Hematopoietic multipotent progenitor cell treated with erythropoietin and hydrocortisone succinate and interleukin-3 and kit ligand, for 8 days (in vitro differentiated cells): ENCODE measurements around the gene GALE.
"Not testable (repeated sequence)": the region's sequence is repeated elsewhere in the genome, so short reads cannot be mapped to it uniquely, and the experiment has no call there.

Experiments
- DNase-seq: peaks from one replicate; pipeline ENCODE4 v3.0.0-alpha.2; 2015

Gene GALE

DNA sequence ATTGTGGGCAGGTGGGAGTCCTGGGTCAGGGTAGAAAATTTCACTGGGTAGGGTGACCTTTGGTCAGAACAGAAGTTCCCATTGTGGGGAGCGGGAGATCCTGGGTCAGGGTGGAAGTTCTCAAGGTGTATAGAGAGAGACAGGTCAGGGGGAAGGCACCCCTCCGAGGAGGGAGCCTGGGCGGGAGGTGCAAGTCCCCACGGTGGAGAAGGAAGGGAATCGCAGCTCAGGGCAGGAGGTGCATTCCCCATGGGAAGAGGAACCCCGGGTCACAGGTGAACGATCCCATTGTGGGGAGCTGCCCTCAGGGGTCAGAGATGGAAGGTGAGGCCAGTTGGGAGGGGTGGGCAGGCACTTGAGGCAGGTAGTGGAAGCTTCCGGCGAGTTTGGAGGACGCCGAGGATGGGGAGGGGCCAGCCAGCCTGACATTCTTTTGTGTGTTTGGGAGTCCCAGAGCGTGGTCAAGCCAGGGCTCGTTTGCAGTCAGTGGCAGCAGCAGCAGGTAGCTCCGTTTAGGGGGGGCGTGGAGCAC, 9.0 kb downstream of the GALE start:
- DNase-seq, result no peak

DNA sequence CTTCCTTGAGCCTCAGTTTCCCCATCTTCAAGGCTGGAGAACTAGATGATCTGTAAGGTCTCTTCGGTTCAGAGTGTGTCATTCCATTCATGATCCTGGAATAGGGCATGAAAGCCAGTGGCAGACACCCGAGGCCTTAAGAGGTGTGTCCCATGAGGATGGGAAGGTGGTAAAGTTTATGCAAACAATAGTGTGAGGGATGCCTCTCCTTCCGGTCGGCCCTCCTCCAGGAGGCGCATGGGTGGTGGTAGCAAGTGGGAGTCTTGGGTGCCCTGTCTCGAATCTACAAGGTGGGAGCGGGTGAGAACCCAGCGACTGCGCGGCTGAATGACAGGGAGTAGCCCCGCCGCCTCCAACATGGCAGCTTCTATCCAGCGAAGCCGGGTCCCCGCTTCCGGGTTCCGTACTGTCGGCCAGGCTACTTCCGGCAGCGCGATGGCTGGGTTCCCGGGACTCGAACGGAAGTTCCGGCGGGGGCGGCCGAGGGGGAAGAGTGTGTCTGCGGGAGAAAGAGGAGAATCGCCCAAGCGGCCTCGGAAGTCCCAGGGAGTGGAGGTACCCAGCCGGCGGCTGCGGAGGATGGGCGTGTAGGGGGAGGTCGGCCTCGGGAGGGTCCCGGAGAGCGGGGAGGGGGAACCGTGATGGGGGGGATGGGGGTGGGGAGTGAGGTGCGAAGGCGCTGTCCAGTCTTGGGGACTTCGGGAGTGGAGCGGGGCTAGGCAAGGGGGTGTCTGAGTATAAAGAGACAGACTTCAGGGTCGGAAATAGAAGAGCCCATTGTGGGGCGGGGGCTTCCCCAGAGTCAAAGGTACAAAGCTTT, 9.6 kb downstream of the GALE start, which contains the start of gene LYPLA2:
TSS of gene LYPLA2 (plus strand) at position 450 of the 820 bp plus-strand sequence. CDS start 1,538 bp downstream, outside the sequence.
- DNase-seq, result peak; percentile 91

DNA sequence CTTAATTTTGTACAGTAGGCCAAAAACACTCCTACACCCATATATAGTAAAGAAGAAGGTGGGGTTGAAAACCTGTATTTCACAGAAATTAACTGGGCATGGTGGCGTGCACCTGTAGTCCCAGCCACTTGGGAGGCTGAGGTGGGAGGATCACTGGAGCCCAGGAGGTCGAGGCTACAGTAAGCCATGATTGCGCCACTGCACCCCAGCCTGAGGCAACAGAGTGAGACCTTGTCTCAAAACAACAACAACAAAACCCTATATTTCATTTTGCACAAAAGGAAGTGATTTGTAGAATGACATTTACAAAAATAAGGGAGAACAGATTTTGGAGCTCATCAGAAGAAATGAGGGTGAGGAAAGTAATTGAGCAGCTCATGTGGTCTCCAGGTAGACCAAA, 11.9 kb downstream of the GALE start:
- DNase-seq, result no peak

DNA sequence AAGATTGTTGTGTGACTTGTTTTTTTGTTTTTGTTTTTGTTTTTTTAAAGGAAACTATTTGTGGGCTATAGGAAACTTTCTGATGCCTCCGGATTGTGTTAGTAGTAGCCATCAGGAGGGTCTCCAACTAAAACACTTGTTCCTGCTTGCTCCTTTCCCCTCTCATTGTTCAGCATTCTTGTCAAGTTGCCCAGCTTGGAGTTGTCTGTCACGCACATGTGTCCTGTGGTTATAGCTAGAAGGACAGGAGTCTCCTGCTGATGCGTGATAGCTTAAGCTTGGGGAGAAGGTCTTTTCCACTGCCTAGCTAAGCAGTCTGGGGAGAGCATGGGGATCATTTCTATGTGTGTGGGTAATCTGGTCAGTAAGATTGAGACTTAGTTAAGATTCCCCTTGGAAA, 12.9 kb downstream of the GALE start:
- DNase-seq, result peak; percentile 50

DNA sequence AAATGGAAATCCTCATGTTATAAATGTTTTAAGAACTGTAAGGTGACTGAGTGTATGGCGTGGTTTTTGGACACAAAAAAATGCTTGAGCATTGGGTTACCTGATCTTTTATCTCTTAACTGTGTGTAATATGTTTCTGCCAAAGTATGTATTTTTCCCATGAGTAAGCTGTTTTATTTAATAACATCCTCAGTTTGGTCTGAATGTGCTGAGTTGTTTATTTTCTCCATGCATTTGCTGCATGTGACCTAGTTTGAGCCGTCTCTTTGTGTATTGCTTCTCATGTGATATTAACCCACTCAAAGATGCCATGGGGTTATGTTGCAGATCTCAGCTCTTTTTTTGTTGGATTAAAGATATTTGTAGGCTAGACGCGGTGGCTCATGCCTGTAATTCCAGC, 15.7 kb downstream of the GALE start:
- DNase-seq, result no peak

DNA sequence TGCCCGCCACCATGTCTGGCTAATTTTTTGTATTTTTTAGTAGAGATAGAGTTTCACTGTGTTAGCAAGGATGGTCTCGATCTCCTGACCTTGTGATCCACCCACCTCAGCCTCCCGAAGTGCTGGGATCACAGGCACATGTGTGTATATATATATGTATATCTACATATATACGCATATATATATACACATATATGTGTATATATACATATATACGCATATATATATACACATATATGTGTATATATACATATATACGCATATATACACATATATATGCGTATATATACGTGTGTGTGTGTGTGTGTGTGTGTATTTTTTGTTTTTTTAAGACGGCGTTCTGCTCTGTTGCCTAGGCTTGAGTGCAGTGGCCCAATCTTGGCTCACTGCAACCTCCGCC, 17.4 kb downstream of the GALE start:
- not testable (repeated sequence) for DNase-seq

DNA sequence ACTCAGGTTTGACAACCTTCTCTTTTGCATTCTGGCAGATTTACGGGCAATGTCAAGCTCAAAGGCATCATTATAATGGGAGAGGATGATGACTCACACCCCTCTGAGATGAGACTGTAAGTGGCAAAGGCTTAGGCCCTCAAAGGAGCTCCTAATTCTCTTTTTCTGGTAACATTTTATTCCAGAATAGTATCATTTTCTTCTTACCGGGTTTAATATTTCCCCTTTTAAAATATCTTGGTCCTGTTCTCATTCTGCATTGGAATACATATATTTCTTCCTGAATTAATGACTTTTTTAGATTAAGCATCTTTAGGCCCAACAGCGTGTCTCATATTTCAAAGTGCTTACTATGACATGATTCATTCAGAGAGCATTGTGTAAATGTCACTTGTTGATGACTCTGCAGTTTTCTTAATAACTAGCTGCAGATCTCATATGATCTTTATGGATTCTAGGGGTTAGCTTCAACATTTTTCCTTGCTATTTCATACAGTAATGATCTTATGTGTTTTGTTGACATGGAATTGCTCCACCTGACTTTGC, 20.7 kb downstream of the GALE start:
- DNase-seq, result no peak

DNA sequence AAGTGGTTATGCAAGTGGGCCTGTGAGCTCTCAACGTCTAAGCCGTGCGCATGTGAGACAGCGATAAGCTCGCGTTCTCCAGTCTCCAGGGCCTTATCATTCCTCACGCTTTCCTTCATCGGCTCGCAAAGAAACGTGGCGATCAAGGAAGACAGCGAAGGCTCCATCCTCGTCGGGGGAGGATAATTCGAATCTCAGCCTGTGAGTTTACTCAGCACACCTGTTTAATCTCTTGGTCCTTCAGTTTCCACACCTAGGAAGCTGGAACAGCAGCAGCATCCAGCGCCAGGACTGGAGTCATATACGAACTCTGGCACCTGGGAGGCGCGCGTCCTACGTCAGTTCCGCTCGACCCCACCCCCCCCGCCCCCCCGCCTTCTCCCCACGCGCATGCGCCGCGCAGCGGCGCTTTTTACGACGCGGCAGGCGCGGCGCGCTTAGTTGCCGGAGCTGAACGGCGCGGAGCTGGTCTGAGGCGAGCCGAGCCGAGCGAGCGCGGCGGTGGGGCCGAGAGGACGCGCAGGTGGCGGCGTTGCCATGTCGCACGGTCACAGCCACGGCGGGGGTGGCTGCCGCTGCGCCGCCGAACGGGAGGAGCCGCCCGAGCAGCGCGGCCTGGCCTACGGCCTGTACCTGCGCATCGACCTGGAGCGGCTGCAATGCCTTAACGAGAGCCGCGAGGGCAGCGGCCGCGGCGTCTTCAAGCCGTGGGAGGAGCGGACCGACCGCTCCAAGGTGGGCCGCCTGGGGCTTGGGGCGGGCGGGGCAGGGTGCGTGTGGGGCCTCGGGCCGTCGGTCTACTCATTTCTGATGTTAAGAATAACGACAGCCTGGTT, 22.4 kb downstream of the GALE start, which contains the start of gene PITHD1:
TSS of gene PITHD1 (plus strand) at position 440 of the 836 bp plus-strand sequence. CDS start at position 538, 98 bp downstream.
- DNase-seq, result peak; percentile 99

DNA sequence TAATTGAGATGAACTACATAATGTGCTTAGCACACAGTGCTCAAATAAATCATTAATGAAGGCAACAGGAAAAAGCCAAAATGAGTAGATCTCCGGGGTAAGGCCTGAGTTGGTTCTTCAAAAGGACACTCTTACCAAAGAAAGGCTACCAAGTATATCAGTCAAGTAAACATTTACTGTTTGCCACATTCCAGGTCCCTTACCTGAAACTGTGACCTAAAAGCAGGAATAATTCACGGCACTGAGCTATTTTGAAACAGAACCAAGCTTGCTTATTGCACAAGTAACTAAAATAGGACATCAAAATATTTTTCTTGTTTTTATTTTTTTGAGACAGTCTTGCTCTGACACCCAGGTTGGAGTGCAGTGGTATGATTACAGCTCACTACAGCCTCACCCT, 24.3 kb downstream of the GALE start:
- DNase-seq, result no peak

DNA sequence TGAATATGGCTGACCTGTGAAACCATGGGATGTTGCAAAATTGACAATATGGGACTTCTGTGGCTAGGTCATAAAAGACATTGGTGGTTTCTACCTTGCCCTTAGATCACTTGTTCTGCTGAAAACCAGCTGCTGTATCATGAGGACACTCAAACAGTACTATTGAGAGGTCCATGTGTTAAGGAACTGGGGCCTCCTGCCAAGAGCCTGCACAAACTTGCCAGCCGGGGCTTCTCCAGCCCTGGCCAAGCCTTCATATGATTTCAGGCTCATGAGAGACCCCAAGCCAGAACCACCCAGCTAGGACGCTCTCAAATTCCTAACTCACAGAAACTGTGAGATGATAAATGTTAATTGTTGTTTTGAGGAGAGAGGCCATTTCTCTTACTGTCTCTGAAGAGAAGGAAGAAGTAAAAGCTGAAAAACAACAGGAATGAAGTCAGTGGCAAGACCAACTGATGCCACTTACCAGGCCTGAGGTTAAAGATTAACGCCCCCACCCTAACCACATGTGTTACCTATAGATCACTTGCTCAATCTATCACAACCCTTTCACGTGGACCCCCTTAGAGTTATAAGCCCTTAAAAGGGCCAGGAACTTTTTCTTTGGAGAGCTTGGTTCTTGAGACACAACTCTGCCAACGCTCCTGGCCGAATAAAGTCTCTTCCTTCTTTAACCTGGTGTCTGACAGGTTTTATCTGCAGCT, 26.2 kb downstream of the GALE start:
- peak; percentile 54 for DNase-seq

DNA sequence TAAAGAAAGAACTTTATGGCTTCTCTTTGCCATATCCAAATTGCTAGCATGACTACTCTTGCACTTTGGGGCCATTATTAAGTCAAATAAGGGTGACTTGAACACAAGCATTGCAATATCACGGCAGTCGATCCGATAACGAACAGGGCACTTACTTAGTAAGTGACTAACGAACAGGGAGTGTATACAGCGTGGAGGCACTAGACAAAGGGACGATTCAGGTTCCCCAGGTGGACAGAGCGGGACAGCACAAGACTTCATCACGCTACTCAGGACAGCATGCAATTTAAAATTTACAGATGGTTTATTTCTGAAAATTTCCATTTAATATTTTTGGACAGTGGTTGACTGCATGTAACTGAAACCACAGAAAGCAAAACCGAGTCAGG, 27.7 kb downstream of the GALE start:
- no peak for DNase-seq

DNA sequence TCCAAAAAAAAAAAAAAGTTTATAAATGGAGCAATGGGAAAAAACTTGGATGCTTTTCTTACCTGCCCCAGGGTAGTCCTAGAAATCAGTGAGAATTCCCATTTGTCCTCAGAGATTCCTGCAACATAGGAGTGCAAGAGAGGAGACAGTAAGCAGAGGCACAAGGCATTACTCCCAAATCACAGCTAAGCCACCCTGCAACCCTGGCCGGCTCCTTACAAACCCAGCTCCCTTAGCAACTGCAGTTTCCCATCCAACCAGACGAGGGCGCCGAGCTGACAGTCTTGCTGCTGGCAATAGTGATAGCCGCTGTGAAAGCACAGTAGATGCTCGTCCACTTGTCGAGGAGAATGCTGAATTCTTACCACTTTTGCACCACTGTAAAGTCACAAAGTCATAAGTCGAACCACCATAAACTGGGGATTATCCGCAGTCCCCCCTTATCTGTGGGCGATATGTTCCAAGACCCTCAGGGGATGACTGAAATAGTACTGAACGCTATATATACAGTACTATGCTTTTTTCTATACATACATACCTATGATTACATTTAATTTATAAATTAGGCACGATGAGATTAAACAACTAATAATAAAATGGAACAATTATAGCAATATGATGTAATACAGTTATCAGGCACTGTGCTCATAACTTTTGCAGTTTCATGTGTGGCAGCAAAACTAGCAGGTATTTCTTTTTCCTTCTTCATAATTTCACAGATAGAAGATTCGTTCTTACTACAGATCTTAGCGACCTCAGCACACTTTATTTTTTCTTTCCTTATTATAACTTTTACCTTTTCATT, 28.3 kb downstream of the GALE start:
- DNase-seq, result peak; percentile 90

DNA sequence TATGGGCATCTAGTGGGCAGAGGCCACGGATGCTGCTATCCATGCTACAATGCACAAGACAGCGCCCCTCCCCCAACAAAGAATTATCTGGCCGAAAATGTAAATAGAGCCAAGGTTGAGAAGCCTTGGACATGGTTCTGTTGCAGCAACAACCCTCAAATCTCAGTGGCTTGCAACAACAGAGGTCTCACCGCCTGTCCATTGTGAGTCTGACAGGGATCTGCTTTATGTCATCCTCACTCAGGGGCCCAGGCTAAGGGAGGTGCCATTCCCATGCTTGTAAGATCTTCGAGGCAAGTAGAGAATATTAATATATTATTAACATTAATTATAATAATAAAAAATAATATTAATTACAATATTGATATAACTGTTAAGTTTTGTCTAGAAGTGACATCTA, 31.8 kb downstream of the GALE start:
- DNase-seq, result no peak

DNA sequence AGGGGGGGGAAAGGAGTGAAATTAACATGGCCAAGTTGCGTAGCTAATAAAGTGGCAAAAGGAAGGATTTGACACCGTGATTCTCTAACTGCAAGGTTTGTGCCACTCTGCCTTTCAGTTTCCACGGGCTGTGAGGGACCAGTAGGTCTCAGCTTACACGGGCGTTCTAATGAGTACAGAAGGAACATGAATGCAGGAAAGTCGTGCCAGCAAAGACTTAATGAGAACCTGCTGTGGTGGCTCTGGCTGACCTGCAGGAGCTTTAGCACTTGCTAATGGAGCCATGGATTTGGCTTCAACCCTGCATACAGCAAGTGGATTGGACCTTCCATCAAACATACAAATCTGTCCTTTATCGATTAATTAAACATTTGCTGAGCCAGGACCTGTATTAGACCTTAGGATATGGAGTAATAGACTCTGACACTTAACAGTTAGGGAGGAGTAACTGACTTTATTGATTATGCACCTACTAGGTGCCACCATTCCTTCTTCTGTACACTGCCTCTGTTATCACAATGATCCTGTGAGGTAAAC, 37.4 kb downstream of the GALE start:
- no peak for DNase-seq

DNA sequence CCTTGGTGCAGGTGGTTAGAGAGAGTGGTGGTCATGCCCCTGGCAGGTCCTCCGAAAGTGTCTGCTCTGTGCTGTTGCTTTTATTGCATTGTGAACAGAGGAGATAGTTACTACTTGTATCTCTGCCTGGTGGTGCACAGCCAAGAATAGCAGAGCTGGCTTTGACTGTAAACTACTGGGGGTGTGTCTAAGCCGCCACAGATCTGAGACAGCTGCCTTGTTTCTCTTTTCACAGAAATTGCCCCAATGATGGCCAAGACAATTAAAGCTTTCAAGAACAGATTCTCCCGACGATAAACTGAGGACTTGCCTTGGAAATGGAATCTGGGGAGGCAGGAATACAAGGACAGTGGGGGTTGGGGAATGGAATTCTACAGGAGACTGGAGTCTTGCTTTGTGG, 41.3 kb downstream of the GALE start:
- no peak for DNase-seq

DNA sequence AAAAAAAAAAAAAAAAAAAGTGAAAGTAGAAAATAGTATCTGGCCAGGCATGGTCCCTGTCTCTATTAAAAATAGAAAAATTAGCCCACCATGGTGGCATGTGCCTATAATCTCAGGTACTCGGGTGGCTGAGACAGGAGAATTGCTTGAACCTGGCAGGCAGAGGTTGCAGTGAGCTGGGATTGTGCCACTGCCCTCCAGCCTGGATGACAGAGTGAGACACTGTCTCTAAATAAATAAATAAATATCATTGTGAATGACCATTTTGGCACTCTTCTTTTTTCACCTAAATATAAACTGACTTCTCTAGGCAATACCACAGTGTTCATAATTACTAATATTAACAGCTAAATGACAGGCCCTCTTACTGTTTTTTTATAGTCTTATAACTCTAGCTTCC, 42.7 kb downstream of the GALE start:
- DNase-seq, result no peak

DNA sequence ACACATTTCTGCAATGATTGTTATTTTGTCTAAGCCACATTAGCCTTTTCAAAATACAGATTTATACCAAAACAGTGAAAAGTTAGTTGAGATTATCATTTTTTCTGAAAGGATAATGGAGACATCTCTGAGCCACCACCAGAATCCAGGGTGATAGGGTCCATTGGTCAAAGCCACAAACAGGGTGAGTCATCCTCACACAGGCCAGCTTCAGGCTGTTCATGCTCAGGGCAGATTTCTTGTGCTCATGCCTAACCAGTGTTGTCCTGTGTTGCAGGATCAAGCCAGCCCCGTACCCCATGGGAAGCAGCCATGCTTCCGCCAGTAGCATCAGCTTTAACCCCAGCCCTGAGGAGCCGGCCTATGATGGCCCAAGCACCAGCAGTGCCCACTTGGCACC, 43.9 kb downstream of the GALE start:
- no peak for DNase-seq

DNA sequence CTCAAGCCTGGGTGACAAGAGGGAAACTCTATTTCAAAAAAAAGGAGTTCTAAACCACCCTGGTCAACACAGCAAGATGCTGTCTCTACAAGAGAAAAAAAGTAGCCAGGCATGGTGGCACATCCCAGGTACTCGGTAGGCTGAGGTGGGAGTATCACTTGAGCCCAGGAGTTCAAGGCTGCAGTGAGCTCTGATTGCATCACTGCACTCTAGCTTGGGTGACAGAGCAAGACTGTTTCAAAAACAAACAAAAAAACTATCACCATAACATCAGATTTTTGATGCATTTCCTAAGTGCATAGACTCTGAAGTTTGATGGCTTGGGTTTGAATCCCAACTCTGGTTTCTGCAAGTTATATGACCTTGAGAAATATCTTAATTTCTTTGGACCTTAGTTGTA, 47.6 kb downstream of the GALE start:
- no peak for DNase-seq

DNA sequence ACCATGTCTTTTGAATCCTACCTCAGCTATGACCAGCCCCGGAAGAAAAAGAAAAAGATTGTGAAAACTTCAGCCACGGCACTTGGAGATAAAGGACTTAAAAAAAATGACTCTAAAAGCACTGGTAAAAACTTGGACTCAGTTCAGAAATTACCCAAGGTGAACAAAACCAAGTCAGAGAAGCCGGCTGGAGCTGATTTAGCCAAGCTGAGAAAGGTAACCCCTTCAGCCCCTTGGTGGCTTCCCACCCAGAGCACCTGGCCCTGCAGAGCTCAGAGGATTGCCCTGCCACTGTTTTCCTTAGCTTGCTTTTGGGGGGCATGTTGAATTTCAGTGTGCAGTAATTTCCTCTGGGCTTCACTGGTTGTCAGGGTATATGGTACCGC, 48.7 kb downstream of the GALE start:
- DNase-seq, result no peak

DNA sequence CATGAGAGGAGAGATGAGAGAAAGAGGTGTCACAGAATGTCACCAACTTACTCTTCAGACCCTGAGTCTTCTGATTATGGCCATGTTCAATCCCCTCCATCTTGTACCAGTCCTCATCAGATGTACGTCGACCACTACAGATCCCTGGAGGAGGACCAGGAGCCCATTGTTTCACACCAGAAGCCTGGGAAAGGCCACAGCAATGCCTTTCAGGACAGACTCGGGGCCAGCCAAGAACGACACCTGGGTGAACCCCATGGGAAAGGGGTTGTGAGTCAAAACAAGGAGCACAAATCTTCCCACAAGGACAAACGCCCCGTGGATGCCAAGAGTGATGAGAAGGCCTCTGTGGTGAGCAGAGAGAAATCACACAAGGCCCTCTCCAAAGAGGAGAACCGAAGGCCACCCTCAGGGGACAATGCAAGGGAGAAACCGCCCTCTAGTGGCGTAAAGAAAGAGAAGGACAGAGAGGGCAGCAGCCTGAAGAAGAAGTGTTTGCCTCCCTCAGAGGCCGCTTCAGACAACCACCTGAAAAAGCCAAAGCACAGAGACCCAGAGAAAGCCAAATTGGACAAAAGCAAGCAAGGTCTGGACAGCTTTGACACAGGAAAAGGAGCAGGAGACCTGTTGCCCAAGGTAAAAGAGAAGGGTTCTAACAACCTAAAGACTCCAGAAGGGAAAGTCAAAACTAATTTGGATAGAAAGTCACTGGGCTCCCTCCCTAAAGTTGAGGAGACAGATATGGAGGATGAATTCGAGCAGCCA, 49.3 kb downstream of the GALE start:
- DNase-seq, result peak; percentile 72

DNA sequence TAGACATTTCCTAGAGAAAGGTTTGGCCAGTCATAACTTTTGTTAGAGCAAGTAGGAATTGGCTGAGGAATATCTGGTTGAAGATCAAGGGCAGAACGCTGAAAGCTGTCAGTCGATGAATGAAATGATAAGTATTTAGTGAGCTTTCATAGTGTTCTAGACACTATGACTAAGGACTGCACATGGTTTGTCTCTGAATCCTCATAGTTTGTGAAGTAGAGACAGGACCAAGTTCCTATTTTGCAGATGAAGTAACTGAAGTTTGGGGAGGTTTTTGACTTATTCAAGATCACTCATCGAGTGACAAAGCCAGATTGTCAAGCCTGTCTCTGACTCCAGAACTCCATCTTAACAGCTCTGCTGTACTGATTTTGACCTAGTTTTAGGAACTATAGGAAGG, 52.5 kb downstream of the GALE start:
- no peak for DNase-seq
